NCI-H1105 (cell line): ENCODE results near the gene SFRP4.

Experiments
- DNase-seq: peaks from one replicate; lab custom pipeline; 2025; lab: John Stamatoyannopoulos, UW

The SFRP4 gene

DNA sequence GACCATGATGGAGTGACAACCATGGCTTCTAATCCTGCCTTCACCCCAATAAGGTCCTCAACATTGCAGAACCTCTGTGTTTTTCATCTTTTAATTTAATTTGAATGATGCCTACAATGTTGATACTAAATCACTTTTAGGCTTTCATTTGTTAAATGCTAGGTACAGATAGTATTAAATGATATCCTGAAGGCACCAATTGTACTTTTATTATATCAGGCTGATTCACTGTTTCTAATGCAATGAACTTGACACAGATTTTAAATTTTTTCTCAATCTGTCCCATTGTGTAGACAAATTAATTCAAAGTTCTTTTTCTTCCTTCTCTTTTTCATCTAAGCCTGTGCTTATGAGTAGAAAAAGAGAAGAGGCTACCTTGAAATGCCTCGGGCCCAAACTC, 9.0 kb upstream of the SFRP4 start:
- DNase-seq: no peak

DNA sequence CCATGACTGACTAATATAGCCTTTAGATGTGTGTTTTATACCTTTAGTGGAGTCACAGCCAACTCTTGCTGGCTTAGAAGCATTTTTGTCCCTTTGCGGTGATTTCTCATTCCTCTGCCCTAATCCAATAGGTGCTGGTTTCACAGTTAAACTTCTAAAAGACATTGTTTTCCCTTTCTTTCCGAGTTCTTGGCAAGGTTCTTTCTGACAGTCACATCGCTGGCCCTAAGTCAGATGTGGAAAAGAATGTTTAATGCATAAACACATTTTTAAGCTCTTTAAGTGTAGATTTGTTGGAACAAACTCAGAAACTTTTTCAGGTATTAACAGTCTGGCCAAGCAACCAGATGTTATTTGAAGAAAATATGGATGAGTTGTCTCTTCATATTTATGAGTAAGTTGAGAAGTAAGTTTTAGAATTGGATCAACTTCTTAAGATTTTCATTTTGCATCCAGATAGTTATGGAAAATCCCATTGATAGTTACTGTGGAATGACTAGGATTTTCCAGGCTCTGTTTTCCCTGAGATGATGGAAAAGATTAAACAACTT, 7.9 kb upstream of the SFRP4 start:
- DNase-seq: no peak

DNA sequence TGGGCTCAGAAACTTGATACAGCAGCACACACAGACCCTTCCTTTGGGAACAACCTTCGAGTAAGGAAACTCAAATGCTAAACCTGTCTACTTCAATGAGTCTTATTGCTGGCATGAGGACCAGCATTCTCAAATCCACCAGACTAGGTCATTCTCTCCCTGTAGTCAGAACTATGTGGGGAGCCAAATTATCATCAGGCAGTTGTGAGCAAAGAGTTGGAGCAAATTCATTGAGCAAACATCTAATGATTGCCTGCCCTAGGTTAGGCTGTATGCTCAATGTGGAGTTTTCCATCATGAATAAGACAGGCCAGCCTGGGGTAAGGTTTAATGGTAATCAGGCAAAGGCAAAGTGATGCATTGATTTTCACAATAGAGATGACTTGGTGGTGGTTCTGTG, 7.4 kb upstream of the SFRP4 start:
- no peak for DNase-seq

DNA sequence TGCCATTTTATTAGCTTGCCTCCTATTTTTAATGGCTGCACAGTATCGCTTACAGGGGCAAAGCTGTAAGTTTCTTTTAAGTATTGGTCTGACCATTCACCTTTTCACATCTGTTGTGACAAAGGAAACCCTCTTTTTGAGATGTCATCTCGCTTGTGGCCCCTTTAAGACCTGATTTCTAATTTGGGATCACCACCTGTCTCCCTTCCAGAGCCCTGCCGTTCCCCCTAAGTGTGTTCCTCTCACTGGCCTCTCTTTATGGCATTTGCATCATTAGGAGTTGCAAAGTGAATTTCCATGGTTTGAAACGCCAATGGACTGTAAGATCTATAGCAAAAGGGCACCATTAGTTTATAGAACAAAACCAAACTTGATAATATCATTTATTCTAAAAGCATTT, 5.3 kb upstream of the SFRP4 start:
- DNase-seq: no peak

DNA sequence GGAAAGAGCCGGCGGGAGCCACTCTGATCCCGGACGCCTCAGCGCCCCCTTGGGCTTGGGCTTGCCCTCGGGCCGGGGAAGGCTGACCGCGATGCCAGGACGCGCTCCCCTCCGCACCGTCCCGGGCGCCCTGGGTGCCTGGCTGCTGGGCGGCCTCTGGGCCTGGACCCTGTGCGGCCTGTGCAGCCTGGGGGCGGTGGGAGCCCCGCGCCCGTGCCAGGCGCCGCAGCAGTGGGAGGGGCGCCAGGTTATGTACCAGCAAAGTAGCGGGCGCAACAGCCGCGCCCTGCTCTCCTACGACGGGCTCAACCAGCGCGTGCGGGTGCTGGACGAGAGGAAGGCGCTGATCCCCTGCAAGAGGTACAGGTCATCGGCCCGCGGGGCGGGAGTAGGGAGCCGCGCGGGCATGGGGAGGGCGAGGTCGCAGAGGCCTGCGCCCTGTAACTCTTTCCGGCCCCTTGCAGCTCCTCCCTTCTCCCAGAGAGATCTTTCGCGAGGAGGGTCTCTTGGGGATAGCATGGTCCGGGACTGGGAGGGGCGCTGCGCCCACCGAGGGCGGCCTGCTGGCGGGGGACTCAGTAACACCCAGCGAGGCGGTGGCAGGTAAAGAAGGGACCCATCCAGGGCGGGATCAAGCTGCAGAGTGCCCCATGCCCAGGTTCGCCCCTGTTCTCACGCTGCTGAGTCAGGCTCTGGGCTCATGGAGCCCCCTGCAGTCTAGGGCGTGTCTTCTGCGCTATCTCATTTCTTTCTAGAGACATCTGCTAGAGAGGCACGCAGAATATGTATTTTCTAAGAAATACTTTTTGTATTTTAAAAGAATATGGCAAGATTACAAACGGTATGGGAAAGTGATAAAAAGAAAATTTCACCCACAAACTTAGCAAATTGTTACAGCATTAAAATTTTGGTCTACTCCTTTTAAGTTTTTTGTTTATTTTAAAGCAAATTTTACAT, 4.5 kb upstream of the SFRP4 start:
- peak; percentile 51 for DNase-seq

DNA sequence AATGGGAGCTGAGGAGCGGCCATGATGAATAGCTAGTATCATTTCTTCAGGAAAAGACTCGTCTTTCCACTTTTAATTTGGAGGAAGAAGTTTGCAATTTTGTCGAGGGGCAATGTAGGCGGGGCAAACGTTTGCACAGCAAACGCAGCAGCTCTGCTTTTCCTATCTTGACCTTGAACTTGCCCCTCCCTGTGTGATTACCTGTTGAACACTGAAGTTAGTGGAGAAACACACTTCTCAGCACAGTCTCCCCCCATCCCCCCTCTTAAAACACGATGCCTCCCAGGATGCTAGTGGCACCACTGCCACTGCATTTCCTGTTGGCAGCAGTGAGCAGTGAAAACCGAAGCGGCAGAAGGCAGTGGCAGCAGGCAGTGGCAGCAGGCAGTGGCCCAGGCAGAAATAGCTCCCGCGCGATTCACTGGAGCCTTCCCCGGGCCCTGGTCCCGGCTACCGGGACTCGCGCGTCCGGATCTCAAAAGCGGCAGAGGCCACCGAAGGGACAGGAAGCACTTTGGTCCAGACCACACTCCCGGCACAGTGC, 3.8 kb upstream of the SFRP4 start, which contains the start of gene EPDR1:
TSS of gene EPDR1 (plus strand) at position 336 of the 544 bp plus-strand sequence. CDS start 300 bp downstream, outside the sequence.
- DNase-seq: peak; percentile 75

DNA sequence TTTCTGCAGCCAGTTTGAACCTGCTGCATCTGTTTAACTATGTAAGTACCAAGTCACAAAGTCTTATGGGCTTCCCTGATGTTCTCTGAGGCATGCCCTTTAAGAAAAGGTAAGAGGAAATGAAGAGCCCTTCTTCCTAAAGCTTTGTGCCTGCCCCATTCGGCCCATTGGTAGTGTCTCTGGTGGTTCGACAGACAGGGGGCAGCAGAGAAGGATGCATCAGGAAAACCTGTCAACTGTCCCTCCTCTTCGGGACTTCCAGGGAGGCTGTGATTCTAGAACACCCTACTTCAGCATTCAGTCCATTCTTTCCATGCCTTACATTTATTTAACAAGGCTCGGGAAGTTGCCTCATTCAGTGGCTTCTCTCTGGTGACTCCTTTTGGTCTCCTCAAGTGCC, 1.9 kb upstream of the SFRP4 start:
- no peak for DNase-seq

DNA sequence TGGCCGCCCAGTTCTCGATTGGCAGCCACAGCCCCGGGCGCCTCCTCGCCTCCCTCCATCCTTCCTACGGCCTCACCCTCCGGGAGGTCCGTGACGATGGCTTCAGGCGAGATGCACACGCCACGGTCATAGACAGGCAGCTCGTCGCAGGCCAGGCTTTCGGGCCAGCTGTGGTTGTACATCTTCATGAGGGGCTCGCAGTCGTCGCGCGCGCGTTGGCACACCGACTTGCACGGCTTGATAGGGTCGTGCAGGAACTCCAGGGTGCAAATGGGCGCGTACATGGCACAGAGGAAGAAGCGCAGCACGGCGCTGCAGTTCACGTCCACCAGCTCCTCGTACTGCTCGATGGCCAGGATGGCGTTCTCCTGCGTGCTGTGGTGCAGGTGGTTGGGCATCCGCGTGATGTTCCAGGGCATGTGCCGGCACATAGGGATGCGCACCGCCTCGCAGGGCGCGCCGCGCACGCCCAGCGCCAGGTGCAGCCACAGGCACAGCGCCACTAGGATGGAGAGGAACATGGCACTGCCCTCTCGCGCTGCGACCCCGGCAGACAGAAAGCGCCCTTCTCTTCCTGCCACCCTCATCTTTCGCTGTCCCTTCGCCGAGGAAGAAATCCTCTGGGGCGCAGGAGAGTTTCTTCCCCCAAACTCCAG, 472 bp downstream of the SFRP4 start:
- peak; percentile 19 for DNase-seq

DNA sequence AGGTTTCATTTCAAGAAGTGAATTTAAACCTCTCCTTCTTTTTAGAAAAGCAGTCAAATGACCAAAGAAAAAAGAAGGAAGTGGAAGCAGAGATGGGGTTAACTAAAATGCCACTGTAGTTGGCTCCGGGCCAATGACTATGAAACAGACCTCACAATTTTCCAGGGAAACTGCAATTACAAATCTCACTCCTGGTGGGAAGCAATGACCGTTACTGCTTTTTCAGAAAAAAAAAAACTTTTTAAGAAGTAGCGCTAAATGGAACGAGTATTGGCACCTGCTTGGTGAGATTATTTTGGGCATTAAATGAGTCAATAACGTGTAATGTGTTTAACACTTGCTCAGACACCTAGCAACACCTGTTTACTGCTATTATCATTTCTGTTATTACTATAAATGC, 1.2 kb downstream of the SFRP4 start:
- DNase-seq: peak; percentile 1

DNA sequence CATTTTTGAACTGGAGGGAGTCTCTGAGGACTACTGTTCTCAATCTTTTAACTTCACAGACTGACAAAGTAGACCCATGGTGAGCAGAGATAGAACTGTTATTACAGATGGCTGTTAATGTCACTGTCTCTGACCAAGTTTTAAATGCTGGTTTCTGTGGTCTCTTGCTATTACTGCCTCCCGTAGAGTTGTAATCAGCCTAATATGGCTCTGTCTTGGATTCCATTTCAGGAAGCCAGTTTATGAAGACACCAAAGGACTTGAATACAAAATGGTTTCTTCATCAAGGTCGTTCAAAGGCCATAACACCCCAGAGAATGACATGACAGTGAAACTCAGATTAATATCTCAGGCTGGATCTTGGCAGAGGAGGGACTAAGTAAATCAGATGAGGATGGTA, 3.9 kb downstream of the SFRP4 start:
- no peak for DNase-seq

DNA sequence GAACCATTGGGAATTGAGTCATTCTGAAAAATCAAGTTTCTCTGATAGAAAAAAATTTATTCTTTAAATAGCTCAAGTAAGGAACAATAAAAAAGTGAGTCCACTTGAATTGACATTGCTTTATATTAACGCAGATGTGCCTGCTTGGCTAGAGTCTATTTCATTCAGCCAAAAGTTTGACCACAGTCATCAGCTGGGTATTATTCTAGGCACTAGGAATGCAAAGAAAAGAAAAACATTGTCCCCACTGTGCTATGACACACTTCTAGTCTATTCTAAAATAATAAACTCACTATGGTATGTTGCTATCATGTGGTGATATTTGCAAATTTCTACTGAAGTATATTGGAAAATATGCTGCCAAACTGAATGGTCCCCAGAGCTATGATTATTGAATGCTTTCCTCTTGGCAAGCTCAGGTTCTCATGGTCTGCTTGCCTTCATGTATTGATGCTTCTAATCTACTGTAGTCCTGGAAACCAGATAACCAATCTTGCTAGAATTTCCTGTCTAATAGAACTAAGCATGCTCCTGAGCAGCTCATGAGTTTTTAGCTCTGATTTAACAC, 8.3 kb downstream of the SFRP4 start:
- DNase-seq: no peak

DNA sequence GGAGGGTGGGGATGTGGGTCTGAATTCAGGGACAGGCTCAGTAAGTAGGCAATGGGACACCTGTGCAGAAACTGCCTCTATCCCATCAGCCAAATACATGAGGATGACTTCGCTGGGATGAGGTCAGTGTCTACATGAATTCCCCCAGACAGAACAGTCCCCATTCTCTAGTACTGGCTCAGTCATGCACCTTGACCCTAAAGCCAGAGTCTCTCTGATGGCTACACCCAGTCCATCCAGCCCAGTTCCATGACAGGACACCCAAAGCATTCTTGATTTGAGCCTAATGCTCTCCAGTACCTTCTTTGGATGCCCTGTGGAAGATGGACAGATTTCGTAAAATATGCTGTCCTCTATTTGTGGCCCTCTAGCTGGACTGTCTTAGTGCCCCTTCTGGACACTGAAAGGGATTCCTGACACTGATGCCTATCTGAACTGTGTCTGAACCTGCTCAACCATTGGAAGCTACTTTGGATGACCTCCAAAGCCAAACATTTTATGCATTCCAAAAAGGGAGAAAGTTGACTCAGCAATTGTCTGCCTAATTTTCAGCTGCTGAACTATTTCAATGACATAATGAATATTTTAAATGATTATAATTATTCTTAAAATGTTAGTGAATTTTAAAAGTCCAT, 14.6 kb downstream of the SFRP4 start:
- DNase-seq: no peak

DNA sequence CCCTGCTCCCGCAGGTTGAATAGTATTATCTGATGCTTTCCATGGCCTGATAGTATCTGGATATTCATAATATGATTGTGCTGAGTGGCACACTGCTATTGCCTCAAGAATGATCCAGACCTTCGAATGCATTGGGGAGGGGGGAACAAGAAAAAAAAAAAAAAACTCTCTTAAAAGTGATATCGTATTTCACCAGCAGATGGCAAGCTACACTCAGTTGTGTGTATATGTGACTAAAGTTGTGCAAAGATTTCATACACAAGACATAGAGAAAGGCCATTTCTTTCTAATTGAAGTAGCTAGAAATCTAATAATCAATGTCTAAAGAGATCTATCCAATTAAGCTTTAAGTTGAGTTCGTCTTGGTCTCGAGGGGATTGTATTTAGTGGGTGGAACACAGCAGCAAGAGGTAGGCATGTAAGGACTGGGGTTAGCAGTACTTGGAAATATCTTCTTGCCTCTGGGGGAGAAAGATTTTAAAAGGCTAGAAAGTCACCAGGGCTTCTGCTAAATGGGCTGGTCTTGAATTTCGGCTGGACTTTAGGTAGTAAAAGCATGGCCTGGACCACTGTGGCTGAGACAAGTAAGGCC, 15.3 kb downstream of the SFRP4 start:
- peak; percentile 15 for DNase-seq

DNA sequence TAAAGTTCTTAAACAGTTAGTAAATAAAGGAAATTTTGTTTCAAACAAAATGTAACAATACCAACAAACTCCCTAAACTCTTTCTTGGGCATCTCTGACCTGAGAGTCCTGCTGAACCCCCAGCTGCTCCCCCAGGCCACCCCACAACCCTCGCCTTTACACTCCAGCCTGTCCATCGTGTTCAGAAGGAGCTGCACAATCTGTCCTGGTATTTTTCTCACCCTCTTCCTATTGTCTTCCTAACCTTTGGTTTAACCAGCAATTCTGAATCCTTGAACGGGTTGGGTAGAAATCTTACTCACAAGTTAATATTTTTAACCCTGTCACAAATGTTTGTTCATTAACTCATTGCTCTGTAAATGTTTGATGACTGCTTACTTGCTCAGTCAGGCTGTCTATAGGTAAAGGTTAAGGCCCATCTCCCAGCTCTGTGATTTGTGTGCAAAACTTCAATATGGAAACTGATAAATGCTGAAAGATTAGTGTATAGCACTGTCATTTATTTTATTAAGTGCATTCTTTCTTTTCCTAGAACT, 16.8 kb downstream of the SFRP4 start:
- DNase-seq: no peak

DNA sequence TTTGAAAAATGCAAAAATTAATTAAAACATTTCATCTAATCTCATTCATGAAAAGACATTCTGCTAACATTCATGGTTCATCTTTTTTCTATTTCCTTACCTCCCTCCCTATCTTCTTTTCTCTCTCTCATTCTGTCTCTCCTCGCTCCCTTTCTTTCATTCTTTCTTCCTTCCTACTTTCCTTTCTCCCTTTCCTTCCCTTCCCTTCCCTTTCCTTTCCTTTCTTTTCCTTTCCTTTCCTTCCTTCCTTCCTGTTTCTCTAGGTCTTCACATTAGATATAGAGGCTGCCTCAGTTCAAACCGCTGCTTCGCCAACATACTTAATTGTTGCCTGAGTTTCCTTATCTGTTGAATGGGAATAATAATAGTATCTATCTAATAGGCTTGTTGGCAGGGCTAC, 21.9 kb downstream of the SFRP4 start:
- no peak for DNase-seq

DNA sequence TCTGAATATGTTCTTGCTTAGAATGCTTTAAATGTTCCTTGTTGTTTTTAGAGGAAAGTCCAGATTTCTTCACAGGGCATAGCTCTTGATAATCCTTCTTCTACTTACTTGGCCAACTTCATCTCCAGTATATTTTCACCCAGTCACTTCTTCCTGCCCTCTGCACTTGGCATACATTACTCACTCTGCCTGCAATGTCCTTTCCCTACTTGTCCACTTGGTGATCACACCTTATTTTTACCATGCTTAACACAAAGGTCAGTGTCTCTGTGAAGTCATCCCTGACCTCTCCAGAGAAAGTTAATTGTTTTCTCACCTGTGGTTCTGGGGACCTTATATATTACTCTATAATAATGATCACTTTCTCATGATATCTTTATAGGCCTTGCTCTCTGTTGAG, 23.3 kb downstream of the SFRP4 start:
- no peak for DNase-seq

DNA sequence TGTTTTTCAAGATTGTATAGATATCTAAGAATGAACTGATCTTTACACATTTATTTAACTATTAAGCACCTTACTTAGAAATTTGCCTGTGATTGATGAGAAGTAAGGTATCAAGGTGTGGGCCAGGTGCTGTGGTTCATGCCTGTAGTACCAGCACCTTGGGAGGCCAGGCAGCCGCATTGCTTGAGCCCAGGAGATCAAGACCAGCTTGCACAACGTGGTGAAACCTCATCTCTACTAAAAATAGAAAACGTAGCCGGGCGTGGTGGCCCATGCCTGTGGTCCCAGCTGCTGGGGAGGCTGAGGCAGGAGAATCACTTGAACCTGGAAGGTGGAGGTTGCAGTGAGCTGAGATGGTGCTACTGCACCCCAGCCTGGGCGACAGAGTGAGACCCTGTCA, 34.5 kb downstream of the SFRP4 start:
- DNase-seq: no peak
